A673 (cell line): Measurements from ENCODE around the gene ARL5C. TPM values are rescaled to one million over a fixed set of nuclear protein-coding genes. Genes with fewer than 3 reads are reported as not detected.

Experiments
- BruUV-seq: library from RNA; stranded (reverse); fragments of 400-500 nt; replicated peaks from 2 replicates; lab custom pipeline; 2021; lab: Mats Ljungman, UMichigan
- CTCF ChIA-PET: fragments of 300-600 bp; sonication (Branson Sonifier 250); formaldehyde crosslinking; loops from one replicate; lab custom pipeline; 2022; ENCODE audit warnings: antibody characterized with exemption; lab: Charles Lee
- POLR2A ChIA-PET: fragments of 300-600 bp; sonication (Branson Sonifier 250); formaldehyde crosslinking; loops from one replicate; lab custom pipeline; 2022; ENCODE audit warnings: antibody characterized with exemption; ENCODE audit not compliant: low non-redundant PET; lab: Charles Lee
- DNase-seq: peaks from one replicate; pipeline ENCODE4 v3.0.0-alpha.2; 2015; ENCODE audit warnings: low spot score
- H3K27ac ChIP-seq: fragments of 200-600 bp; sonication (generic); 2 replicates; pipeline ENCODE4 v1.5.1; 2016; ENCODE audit warnings: mixed run types, low read depth, mild to moderate bottlenecking, mixed read lengths, antibody characterized with exemption, low read length; ENCODE audit not compliant: poor library complexity, severe bottlenecking
- H3K27me3 ChIP-seq: fragments of 200-600 bp; sonication (generic); replicated peaks from 2 replicates; pipeline ENCODE4 v1.6.1; 2017; ENCODE audit warnings: mixed run types, low read depth, mild to moderate bottlenecking, mixed read lengths, antibody characterized with exemption, low read length; ENCODE audit not compliant: insufficient read depth, poor library complexity
- H3K36me3 ChIP-seq: fragments of 200-600 bp; sonication (generic); 2 replicates; pipeline ENCODE4 v1.6.1; 2016; ENCODE audit warnings: mixed run types, mild to moderate bottlenecking, mixed read lengths, antibody characterized with exemption, low read length; ENCODE audit not compliant: insufficient read depth, poor library complexity, severe bottlenecking
- H3K4me1 ChIP-seq: fragments of 200-600 bp; sonication (generic); 2 replicates; pipeline ENCODE4 v1.6.1; 2017; ENCODE audit warnings: mixed run types, mild to moderate bottlenecking, mixed read lengths, antibody characterized with exemption, low read length; ENCODE audit not compliant: insufficient read depth, poor library complexity, severe bottlenecking
- H3K4me3 ChIP-seq: fragments of 200-600 bp; sonication (generic); 2 replicates; pipeline ENCODE4 v1.5.1; 2016; ENCODE audit warnings: low read depth, mixed run types, mild to moderate bottlenecking, mixed read lengths, low read length; ENCODE audit not compliant: poor library complexity, severe bottlenecking
- H3K9me3 ChIP-seq: fragments of 200-600 bp; sonication (generic); 2 replicates; pipeline ENCODE4 v1.6.1; 2016; ENCODE audit warnings: mixed run types, low read depth, mild to moderate bottlenecking, mixed read lengths, antibody characterized with exemption, low read length; ENCODE audit not compliant: poor library complexity, severe bottlenecking
- EZH2 ChIP-seq: fragments of 200-600 bp; sonication (generic); IDR thresholded peaks from 2 replicates; pipeline ENCODE4 v1.6.1; 2017; ENCODE audit warnings: borderline replicate concordance, low read depth, mild to moderate bottlenecking, mixed read lengths, antibody characterized with exemption, low read length; ENCODE audit not compliant: poor library complexity, severe bottlenecking
- intact Hi-C: fragments of 100-400 bp; cut with micrococcal nuclease; formaldehyde crosslinking; loops from one replicate; pipeline ENCODE4 v1.10.0; 2022; ENCODE audit not compliant: unreplicated experiment
- total RNA-seq: library from RNA; stranded (reverse); gene quantifications from 2 replicates; pipeline ENCODE4 v1.2.3, GENCODE V29; 2021
- TF ChIP-seq, protein P1 (sequence below): fragments of 300-800, 200-600 bp; sonication (generic); conservative IDR thresholded peaks from 2 replicates; pipeline ENCODE4 v1.5.1; 2017; ENCODE audit warnings: low read depth, mild to moderate bottlenecking, antibody characterized with exemption, low read length, moderate library complexity, mixed read lengths

The ARL5C gene
- total RNA-seq, 1 experiment from 2014 or later: not detected

DNA sequence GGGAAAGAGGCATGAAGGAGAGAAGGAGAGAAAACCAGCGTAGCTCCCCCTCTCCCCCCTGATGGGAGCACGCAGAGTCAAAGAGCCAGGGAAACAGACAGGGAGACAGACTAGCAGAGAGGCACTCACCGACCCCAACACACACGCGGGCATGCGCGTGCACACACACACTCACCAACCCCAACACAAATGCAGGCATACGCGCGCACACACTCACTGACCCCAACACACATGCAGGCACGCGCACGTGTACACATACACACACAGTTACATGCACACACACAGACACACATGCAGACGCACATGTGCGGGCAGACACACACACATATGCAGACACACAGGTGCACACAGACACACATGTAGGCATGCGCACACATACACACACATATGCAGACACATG is 26.9 kb upstream of the ARL5C start:
- no peak for DNase-seq
- no TSS peak for BruUV-seq
- POLR2A ChIA-PET: no interaction called here
- no peaks in the 10 kb centered on the region for H3K27me3 ChIP-seq
- H3K4me1 ChIP-seq: peaks cover 17% of the 10 kb centered on the region
- CTCF ChIA-PET: no interaction called here
- H3K9me3 ChIP-seq: no peaks in the 10 kb centered on the region
- H3K4me3 ChIP-seq: no peak overlapping the region
- peaks cover 3% of the 10 kb centered on the region for H3K36me3 ChIP-seq
- no peak overlapping the region for H3K27ac ChIP-seq
- TF ChIP-seq, protein P1, sequence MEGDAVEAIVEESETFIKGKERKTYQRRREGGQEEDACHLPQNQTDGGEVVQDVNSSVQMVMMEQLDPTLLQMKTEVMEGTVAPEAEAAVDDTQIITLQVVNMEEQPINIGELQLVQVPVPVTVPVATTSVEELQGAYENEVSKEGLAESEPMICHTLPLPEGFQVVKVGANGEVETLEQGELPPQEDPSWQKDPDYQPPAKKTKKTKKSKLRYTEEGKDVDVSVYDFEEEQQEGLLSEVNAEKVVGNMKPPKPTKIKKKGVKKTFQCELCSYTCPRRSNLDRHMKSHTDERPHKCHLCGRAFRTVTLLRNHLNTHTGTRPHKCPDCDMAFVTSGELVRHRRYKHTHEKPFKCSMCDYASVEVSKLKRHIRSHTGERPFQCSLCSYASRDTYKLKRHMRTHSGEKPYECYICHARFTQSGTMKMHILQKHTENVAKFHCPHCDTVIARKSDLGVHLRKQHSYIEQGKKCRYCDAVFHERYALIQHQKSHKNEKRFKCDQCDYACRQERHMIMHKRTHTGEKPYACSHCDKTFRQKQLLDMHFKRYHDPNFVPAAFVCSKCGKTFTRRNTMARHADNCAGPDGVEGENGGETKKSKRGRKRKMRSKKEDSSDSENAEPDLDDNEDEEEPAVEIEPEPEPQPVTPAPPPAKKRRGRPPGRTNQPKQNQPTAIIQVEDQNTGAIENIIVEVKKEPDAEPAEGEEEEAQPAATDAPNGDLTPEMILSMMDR: no peak
- no peak for TF ChIP-seq EZH2
- intact Hi-C loops: no loop called here

DNA sequence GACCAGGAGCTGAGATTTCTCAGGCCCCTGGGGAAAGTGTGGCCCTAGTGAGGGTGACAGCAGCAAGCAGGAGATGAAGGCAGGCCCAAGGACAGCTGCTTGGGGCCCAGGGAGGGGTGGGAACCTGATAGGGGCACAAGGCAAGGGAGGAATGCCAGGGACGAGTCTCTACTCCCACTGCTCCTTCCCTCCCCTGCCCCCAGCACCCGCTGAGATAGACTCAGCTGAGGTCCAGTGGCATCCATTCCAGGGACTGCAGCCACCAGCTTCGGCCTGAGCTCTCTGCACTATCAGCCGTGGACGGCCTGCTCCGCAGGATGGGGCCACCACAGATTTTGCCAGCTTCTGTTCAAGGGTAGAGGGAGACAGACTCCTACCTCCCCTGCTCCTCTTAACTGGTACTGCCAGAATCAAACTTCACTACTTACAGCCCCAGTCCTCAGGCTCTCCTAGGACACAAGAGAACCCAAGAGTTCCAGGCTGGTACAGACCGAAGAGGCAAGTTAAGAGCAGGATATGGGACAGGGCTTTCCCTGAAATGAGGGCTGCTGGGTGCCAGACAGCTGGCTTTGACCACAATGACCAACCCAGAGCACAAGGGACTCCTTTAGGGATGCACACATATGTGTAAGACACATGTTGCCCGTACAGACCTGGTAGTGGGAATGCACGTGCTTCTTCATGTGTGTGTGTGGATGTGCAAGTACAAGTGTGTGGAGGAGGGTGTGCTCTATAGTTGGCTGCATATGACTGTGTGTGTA is 26.0 kb upstream of the ARL5C start:
- H3K27me3 ChIP-seq: no peaks in the 10 kb centered on the region
- BruUV-seq: no TSS peak
- peaks cover 16% of the 10 kb centered on the region for H3K4me1 ChIP-seq
- no peak overlapping the region for H3K27ac ChIP-seq
- no peak for TF ChIP-seq EZH2
- TF ChIP-seq, protein P1: no peak
- POLR2A ChIA-PET: no interaction called here
- DNase-seq: no peak
- CTCF ChIA-PET: no interaction called here
- intact Hi-C loops: no loop called here
- no peak overlapping the region for H3K4me3 ChIP-seq
- H3K9me3 ChIP-seq: no peaks in the 10 kb centered on the region
- H3K36me3 ChIP-seq: peaks cover 3% of the 10 kb centered on the region

DNA sequence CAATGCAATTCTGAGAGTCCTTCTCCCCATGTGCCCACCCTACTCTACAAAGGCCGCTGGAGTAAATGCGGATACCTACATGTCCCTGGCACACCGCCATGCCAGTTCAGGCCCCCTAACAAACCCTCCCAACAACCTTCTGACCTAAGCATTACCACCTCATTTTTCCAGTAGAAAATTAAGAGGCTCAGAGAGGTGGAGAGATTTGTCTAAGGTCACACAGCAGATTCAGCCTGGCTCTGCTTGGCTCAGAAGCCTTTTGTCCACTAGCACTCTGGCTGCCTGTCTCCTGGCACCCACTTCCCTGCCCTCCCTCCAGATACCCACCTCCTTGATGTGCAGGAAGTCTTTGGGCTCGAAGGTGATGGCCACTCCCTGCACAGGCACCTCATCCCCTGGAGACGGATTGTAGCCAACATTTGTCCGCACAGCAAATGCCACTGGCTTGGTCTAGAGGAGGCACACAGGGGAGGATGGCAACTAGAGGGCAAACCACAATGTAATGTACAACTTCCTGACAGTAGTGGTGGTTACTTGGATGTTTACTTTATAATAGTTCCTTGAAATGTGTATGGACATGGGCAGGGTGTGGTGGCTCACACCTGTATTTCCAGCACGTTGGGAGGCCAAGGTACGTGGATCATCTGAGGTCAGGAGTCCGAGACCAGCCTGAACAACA is 21.3 kb upstream of the ARL5C start:
- ChIA-PET CTCF (no interaction called here), POLR2A (no interaction called here)
- Histone ChIP-seq H3K4me1 (no peaks in the 10 kb centered on the region), H3K4me3 (no peak overlapping the region), H3K27me3 (no peaks in the 10 kb centered on the region), H3K27ac (no peak overlapping the region), H3K9me3 (no peaks in the 10 kb centered on the region), H3K36me3 (peaks cover 3% of the 10 kb centered on the region)
- no TSS peak for BruUV-seq
- intact Hi-C loops: no loop called here
- no peak for DNase-seq
- TF ChIP-seq, protein P1: no peak
- TF ChIP-seq EZH2: no peak
